Stimulated activated CD4-positive, alpha-beta T cell treated with anti-CD3 and anti-CD28 coated beads, Interleukin-1b, Interleukin-23, amount 100 ng/mL, for 24 hours (primary cell): ENCODE results near the gene GSTM3.
"Not testable (repeated sequence)": the region's sequence is repeated elsewhere in the genome, so short reads cannot be mapped to it uniquely, and the experiment has no call there.

Experiments used
- DNase-seq, 4 experiments: peaks; one replicate each; pipeline ENCODE4 v3.0.0-alpha.2; 2020; ENCODE audit warnings: low read depth in 4 of 4, low spot score in 1 of 4

GSTM3 gene

GRCh38 chr1:109775398-109775797, 34.6 kb upstream of the GSTM3 start:
- DNase-seq: no peak

- no peak for DNase-seq
Observed at GRCh38 chr1:109773900-109774485, 33.2 kb upstream of the GSTM3 start.

GRCh38 chr1:109773203-109773899, 32.5 kb upstream of the GSTM3 start:
- DNase-seq: peak; percentile 27 to 57 (median 42)

- DNase-seq: no peak
Observed at GRCh38 chr1:109772658-109773202, 31.9 kb upstream of the GSTM3 start.

DNA sequence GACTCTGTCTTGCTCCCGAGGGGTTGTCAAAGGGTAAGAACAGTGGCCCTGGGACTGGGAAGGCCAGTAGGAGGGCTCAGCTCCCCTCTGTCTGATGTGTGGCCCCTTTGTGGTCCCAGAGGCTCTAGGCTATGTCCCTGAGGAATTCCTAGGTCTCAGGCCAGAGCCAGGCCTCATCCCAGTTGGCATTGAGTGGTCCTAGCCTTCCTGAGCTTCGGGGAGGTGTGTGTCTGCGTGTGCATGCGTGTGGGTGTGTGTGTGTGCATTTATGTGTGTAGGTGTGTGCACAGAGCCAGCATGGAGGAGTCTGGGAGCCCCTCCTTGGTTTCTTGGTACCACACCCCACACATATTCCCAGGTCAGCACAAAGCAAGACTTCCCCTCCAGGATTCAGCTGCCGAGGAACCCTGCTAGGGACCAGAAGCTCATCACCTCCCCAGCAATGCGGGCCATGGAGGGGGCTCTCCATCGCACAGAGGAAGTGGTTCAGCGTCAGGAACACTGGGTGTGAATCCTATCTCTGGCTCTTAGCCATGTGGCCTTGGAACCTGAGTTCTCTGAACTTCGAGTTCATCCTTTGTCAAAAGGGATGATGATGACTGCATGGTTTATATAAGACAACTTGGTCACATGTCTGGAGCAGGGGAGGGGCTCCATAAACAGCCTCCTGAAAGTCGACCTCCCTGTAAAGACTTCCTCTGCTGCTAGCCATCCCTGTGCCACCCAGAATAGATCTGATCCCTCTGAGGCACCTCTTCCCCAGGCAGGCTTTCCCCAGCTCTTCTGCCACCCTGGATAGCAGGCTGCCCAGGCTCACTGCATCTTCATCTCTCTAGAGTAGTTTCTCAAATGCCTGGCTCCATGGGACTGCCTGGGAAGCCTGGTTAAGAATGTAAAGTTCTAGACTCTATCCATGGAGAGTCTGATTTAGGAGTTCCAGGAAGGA, 31.1 kb upstream of the GSTM3 start:
- DNase-seq: no peak

GRCh38 chr1:109770331-109771095, 29.7 kb upstream of the GSTM3 start:
- DNase-seq: no peak

GRCh38 chr1:109769330-109770078, 28.7 kb upstream of the GSTM3 start:
- DNase-seq: no peak

DNA sequence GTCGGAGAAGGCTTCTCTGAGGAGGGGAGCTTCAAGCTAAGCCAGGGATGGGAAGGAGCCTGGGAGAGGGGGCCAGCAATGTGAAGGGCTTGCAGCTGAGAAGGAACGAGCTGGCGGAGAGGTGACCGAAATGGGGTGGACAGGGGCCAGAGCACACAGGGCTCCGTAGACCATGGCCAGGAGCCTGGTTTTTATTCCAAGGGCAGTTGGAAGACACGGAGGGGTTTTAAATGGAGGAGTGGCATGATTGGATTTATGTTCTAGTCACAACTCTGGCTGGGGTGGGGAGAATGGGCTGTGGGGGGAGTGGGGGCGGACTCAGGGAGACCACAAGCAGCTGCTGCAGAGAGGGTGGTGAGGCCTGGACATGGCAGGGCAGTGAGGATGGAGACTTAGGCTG, 28.0 kb upstream of the GSTM3 start:
- DNase-seq: no peak

GRCh38 chr1:109768335-109768650, 27.5 kb upstream of the GSTM3 start:
- no peak for DNase-seq

GRCh38 chr1:109767637-109768334, 26.9 kb upstream of the GSTM3 start:
- DNase-seq: no peak

GRCh38 chr1:109766991-109767636, 26.3 kb upstream of the GSTM3 start:
- not testable (repeated sequence) for DNase-seq

DNA sequence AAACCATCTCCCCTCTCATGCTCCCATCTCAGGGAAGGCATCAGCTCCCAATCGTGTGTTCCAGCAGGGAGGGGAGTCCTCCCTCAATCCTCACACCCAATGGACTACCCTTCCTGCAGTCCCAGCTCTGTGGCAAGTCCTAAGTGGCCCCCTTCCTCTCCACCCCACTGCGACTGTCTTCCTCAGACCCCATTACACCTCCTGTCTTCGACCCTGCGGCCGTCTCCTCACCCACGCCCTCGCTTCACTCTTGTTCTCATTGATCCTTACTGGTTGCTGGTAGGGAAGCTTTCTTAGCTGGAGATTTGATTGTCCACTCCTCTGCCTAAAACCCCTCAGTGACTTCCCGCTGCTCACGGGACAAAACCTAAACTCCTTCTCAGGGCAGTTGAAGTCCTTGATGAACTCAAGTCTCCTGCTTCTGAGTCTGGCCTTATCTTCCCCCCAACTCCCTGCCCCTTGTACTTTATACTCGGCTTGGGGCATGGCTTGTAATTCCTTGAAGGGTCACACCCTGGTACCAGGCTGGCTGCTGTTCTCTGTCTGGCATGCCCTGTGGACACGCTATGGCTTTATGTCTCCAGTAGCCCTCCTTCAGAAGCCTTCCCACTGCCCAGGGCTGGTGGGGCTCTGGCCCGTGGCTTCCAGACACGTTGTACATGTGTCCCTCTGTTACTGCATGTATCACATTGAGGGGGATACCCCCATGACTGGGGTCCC, 25.2 kb upstream of the GSTM3 start:
- DNase-seq: no peak

GRCh38 chr1:109765483-109765815, 24.6 kb upstream of the GSTM3 start:
- no peak for DNase-seq

- DNase-seq: no peak
Observed at GRCh38 chr1:109764561-109765482, 24.0 kb upstream of the GSTM3 start.

DNA sequence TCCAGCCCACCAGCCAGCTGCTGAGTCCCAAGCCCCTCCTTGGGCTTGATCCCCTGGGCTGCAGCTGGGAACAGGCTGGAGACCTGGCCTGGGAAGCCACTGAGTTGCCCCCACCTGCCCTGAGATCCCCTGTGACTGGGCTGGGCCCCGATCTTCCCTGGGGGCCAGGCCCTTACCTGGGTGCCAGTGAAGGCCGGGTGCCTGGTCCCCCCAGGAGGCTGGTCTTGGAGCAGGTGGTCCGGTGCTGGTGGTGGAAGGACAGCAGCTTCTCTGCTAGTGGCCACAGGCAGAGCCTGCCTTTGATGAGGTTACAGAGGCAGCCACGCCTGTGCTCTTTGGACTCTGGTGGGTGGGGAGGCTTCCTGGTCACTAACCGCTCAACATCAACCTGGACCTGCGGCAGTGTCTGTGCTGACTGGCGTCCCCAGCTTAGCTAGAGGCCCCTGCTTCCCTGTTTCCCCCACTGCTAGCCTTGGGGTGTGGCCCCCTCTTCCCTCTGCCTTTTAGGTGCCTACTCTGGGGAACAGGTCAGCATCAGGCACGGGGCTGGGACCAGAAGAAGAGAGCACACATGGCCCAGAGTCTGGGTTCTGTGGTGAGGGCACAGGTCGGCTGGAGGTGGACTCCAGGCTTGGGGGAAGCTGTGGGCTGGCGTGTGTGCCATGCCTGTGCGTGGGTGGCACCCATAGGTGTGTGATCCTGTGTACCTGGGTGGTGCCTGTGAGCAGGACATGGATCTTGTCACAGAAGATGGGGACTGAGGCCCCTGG, 23.0 kb upstream of the GSTM3 start, which contains the start of gene EPS8L3:
EPS8L3 (minus strand) TSS at position 278 of the 770 bp plus-strand sequence. CDS start 2,174 bp downstream, outside the sequence.
- DNase-seq: no peak

- no peak for DNase-seq
Observed at GRCh38 chr1:109762821-109763645, 22.2 kb upstream of the GSTM3 start.
